DOHH2 (cell line): Measurements from ENCODE around the gene SPINT2.
"Not testable (repeated sequence)": the region's sequence is repeated elsewhere in the genome, so short reads cannot be mapped to it uniquely, and the experiment has no call there.

Experiments used
- H3F3A ChIP-seq: fragments of 200-600 bp; sonication (generic), shearing (Covaris generic); 2 replicates; pipeline ENCODE4 v1.6.0; 2016; ENCODE audit warnings: antibody characterized with exemption, mild to moderate bottlenecking; ENCODE audit not compliant: control insufficient read depth, insufficient read depth
- H3K27ac ChIP-seq: fragments of 200-600 bp; sonication (generic); 2 replicates; pipeline ENCODE4 v1.5.1; 2014; ENCODE audit warnings: low read depth, mild to moderate bottlenecking, low read length, moderate library complexity
- H3K27me3 ChIP-seq: fragments of 200-600 bp; sonication (generic); 2 replicates; pipeline ENCODE4 v1.6.1; 2014; ENCODE audit warnings: mild to moderate bottlenecking, low read length, mixed read lengths; ENCODE audit not compliant: control insufficient read depth
- H3K36me3 ChIP-seq: fragments of 200-600 bp; sonication (generic); 2 replicates; pipeline ENCODE4 v1.6.1; 2014; ENCODE audit warnings: mild to moderate bottlenecking, low read length, moderate library complexity, mixed read lengths; ENCODE audit not compliant: control insufficient read depth
- H3K4me1 ChIP-seq: fragments of 200-600 bp; sonication (generic); 2 replicates; pipeline ENCODE4 v1.6.1; 2014; ENCODE audit warnings: mild to moderate bottlenecking, low read length, mixed read lengths; ENCODE audit not compliant: control insufficient read depth
- H3K4me2 ChIP-seq: fragments of 200-600 bp; sonication (generic); 2 replicates; pipeline ENCODE4 v1.6.0; 2014; ENCODE audit warnings: mild to moderate bottlenecking, low read length, moderate library complexity
- H3K4me3 ChIP-seq: fragments of 200-600 bp; sonication (generic); 2 replicates; pipeline ENCODE4 v1.5.1; 2014; ENCODE audit warnings: mild to moderate bottlenecking, low read length, mixed read lengths
- H3K79me2 ChIP-seq: fragments of 200-600 bp; sonication (generic); 2 replicates; pipeline ENCODE4 v1.6.1; 2014; ENCODE audit warnings: mild to moderate bottlenecking, low read length, mixed read lengths; ENCODE audit not compliant: control insufficient read depth
- H3K9me2 ChIP-seq: fragments of 200-600 bp; sonication (generic); replicated peaks from 2 replicates; pipeline ENCODE4 v1.6.1; 2014; ENCODE audit warnings: mild to moderate bottlenecking, low read length, mixed read lengths; ENCODE audit not compliant: control insufficient read depth
- H3K9me3 ChIP-seq: fragments of 200-600 bp; sonication (generic); 2 replicates; pipeline ENCODE4 v1.6.1; 2014; ENCODE audit warnings: antibody characterized with exemption, low read length, mixed read lengths; ENCODE audit not compliant: control insufficient read depth, insufficient read depth
- H4K20me1 ChIP-seq: fragments of 200-600 bp; sonication (generic); 2 replicates; pipeline ENCODE4 v1.6.0; 2014; ENCODE audit warnings: low read depth, mild to moderate bottlenecking, antibody characterized with exemption, low read length, moderate library complexity; ENCODE audit not compliant: control insufficient read depth, insufficient read depth
- CTCF ChIP-seq: fragments of 200-600 bp; sonication (generic); IDR thresholded peaks from one replicate; pipeline ENCODE4 v1.5.1; 2014; ENCODE audit warnings: antibody characterized with exemption, mild to moderate bottlenecking, low read depth, low read length; ENCODE audit not compliant: poor library complexity, severe bottlenecking
- EZH2phosphoT487 ChIP-seq: fragments of 200-600 bp; sonication (generic); IDR thresholded peaks from 2 replicates; pipeline ENCODE4 v1.6.1; 2017; ENCODE audit warnings: borderline replicate concordance, mild to moderate bottlenecking, antibody characterized with exemption, low read length, moderate library complexity, mixed read lengths

SPINT2 gene

GRCh38 chr19:38229585-38230073 is 34.7 kb upstream of the SPINT2 start:
- H3K4me1 ChIP-seq, result peaks cover 10% of the 10 kb centered on the region
- no peaks in the 10 kb centered on the region for H3K36me3 ChIP-seq
- peak overlapping the region; percentile 72 for H3K4me3 ChIP-seq
- peak overlapping the region; percentile 93; the same call in 1 of the 2 replicates for H3K4me2 ChIP-seq
- H3K9me2 ChIP-seq, result no peaks in the 10 kb centered on the region
- peaks cover 12% of the 10 kb centered on the region for H3K27me3 ChIP-seq
- H3F3A ChIP-seq, result no peaks in the 10 kb centered on the region
- no peaks in the 10 kb centered on the region for H3K79me2 ChIP-seq
- TF ChIP-seq EZH2phosphoT487 (no peak), CTCF (no peak)
- no peaks in the 10 kb centered on the region for H4K20me1 ChIP-seq
- H3K27ac ChIP-seq, result no peak overlapping the region
- H3K9me3 ChIP-seq, result no peaks in the 10 kb centered on the region

- not testable (repeated sequence) for H3K4me3 ChIP-seq, H3K79me2 ChIP-seq
Observed at GRCh38 chr19:38230506-38231133, 33.8 kb upstream of the SPINT2 start.

DNA sequence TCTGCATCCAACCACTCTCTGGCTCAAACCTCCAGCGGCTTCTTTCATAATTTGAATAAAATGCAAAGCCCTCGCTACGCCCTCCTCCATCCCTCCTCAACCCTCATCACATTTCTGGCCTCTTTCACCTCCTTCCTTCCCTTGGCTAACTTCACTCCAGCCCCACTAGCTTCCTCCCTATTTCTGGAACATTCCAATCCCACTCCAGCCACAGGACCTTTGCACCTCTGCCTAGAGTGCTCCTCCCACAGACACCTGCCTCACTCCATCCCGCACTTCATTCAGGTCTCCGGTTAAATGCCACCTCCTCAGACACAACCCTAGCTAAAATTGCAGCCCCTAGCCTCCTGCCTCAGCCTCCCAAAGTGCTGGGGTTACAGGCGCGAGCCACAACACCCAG is 32.5 kb upstream of the SPINT2 start:
- H3K9me2 ChIP-seq, result no peaks in the 10 kb centered on the region
- H3K9me3 ChIP-seq, result no peaks in the 10 kb centered on the region
- no peaks in the 10 kb centered on the region for H3K36me3 ChIP-seq
- H3F3A ChIP-seq, result no peaks in the 10 kb centered on the region
- TF ChIP-seq CTCF (no peak), EZH2phosphoT487 (no peak)
- H3K27ac ChIP-seq, result no peak overlapping the region
- H3K4me1 ChIP-seq, result peaks cover 4% of the 10 kb centered on the region; the same call in 1 of the 2 replicates
- no peaks in the 10 kb centered on the region for H3K79me2 ChIP-seq
- H3K27me3 ChIP-seq, result peaks cover 12% of the 10 kb centered on the region
- no peak overlapping the region for H3K4me3 ChIP-seq
- no peak overlapping the region for H3K4me2 ChIP-seq
- H4K20me1 ChIP-seq, result no peaks in the 10 kb centered on the region

More at GRCh38 chr19:38230506-38231133, 33.8 kb upstream of the SPINT2 start:
- peaks cover 12% of the 10 kb centered on the region for H3K27me3 ChIP-seq
- not testable (repeated sequence) for H4K20me1 ChIP-seq, H3K4me1 ChIP-seq, H3K36me3 ChIP-seq, H3K27ac ChIP-seq, H3F3A ChIP-seq, H3K9me3 ChIP-seq, H3K4me2 ChIP-seq, H3K9me2 ChIP-seq

- no peaks in the 10 kb centered on the region for H3K4me1 ChIP-seq
- no peak overlapping the region for H3K27ac ChIP-seq
- H3K27me3 ChIP-seq, result peaks cover 2% of the 10 kb centered on the region
- no peak for TF ChIP-seq EZH2phosphoT487
- peak; percentile 92 for TF ChIP-seq CTCF
- no peaks in the 10 kb centered on the region for H3K9me3 ChIP-seq
- H3F3A ChIP-seq, result no peaks in the 10 kb centered on the region
- H4K20me1 ChIP-seq, result no peaks in the 10 kb centered on the region
- no peak overlapping the region for H3K4me2 ChIP-seq
- no peaks in the 10 kb centered on the region for H3K9me2 ChIP-seq
- H3K79me2 ChIP-seq, result no peaks in the 10 kb centered on the region
- H3K36me3 ChIP-seq, result no peaks in the 10 kb centered on the region
- H3K4me3 ChIP-seq, result no peak overlapping the region
Observed at GRCh38 chr19:38233740-38234251, 30.6 kb upstream of the SPINT2 start.
